AG09319 (cell line): ENCODE data around the gene LRRTM4.

Experiments
- DNase-seq: peaks from one replicate; pipeline ENCODE4 v3.0.0-alpha.2; 2010; ENCODE audit warnings: low read depth; ENCODE audit errors: extremely low read depth
- TF ChIP-seq, protein P1 (sequence below): IDR thresholded peaks from 2 replicates; pipeline ENCODE4 v1.5.1; 2011; ENCODE audit warnings: low read depth, mild to moderate bottlenecking, inconsistent platforms, low read length, moderate library complexity

The LRRTM4 gene

DNA sequence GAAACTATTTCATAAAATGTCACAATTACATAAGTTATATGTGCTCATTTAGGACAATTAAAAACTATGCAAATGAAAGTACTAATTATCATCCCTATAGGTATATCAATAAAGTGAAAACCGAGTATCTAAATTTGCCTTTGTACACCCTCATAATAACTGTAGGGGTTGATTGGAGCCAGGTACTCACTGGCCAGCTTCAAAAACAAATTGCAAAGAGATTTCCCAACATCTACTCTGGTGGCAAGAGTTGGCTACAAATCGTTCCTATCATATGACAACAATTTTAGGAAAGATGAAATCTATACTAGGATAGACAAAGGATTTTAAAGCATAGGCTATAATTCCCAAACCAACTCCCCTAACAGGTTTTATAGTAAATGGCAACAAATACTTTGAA lies 556.4 kb downstream of the LRRTM4 start:
- DNase-seq: no peak
- TF ChIP-seq, protein P1, sequence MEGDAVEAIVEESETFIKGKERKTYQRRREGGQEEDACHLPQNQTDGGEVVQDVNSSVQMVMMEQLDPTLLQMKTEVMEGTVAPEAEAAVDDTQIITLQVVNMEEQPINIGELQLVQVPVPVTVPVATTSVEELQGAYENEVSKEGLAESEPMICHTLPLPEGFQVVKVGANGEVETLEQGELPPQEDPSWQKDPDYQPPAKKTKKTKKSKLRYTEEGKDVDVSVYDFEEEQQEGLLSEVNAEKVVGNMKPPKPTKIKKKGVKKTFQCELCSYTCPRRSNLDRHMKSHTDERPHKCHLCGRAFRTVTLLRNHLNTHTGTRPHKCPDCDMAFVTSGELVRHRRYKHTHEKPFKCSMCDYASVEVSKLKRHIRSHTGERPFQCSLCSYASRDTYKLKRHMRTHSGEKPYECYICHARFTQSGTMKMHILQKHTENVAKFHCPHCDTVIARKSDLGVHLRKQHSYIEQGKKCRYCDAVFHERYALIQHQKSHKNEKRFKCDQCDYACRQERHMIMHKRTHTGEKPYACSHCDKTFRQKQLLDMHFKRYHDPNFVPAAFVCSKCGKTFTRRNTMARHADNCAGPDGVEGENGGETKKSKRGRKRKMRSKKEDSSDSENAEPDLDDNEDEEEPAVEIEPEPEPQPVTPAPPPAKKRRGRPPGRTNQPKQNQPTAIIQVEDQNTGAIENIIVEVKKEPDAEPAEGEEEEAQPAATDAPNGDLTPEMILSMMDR: no peak

DNA sequence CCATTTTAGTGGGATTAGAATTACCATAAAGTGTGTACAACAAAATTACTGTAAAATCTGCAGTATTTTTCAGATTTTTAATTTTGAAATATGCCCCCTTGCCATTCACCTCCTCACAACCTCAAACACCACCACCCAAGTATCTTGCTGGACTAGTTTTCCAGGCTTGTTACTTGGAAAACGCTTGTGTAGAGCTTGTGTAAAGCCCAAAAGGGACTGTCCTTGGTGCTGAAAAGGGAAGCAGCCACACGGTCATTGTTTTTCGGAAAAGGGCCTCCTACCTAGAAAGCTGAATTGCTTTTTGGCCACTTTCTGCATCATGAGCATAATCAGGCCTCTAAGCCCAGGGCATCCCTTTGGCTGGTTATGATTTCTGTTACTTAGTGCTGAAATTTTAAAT lies 563.4 kb downstream of the LRRTM4 start:
- TF ChIP-seq, protein P1: no peak
- no peak for DNase-seq

DNA sequence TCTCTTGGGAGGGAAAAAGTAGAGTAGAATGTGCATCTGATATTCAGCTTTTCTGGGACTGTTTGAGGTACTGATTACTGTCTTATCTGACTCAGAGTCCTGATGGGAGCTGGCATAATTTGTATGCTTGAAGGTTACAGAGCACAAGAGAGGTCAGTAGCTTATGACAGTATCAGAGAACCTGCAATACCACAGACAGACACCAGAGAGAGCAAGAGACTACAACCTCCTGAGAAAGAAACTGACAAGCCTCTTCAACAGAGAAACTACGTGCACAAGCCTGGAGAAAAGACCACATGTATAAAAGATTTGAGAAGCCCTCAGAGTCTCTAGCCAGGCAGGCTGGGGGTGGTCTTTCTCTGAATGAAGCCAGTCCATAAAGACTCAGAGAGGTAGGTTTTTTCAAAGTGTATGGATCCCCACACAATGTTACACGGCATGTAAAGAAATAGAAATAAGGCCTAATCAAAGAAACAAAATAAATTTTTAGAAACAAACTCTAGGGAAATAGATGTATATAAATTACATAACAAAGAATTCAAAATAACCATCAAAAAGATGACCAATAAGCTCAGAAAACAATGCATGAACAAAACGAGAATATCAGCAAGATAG lies 568.3 kb downstream of the LRRTM4 start:
- TF ChIP-seq, protein P1: no peak
- DNase-seq: no peak

DNA sequence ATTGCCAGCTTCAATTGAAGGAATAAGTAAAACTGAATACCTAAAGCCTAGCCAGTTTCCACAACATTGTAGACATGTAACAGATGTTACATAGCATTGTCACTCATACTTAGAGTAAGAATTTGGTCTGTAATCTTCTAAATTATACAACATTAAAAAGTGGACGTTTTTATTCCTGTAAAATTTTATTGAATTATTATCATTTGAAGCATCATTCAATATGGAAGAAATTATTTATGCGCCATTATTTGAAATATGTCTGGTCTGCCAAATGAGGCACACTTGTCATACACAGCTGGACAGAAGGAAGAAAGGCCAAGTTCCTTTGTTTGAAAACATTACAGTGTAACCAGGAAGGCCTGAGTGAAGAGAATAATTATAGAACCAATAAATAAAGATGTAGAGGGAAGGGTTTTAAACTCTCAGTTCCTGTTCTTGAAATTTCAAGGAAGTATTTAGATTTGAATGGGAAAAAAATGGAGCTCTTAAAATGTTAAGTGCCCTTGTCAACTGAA lies 575.5 kb downstream of the LRRTM4 start:
- no peak for DNase-seq
- TF ChIP-seq, protein P1: no peak

DNA sequence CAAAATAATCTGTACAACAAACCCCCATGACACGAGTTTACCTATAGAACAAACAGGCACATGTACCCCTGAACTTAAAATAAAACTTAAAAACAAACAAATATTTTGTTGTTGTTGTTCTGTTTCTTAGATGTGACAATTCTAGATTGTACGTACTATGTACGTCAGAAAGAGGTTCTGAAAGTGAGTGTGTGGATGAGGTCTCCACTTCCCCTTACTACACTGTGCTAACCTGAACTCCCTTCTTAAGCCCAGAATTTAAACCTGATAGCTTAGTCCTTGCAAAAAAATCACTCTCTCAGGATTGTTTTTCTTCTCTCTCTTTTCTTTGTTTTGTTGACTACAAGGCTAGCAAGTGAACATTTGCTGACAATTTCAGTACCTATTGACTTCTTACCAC lies 581.6 kb downstream of the LRRTM4 start:
- TF ChIP-seq, protein P1: no peak
- DNase-seq: no peak

DNA sequence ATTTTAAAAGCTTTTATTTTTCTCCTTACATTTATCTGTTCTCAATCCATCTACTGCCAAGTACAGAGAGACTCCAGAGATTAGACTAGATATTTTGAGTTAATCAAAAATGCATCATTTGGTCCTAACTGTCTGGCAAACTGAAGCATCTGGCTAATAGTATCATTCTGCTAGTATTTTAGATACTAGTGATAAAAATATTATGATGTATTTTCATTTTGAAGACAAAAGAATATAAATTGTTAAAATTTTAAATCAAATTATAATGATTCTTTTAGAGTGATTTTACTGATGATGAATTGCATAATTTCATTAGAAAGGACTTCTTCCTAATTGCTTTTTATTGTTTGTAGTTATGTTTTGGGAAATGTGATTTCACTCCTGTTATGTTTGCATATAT lies 584.0 kb downstream of the LRRTM4 start:
- TF ChIP-seq, protein P1: no peak

DNA sequence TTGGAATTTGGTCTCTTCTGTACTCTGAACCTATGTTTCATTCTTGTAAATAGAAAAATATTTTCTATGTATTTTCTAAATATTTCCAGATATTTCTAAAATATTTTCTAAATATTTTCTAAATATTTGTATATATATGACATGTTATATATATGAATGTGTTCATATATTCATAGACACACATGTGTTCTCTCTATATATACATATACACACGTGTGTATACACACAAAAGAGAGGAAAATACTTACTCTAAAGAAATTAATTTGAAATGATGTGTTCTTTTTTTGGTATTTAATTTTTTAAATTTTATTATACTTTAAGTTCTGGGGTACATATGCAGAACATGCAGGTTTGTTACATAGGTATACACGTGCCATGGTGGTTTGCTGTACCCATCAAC lies 589.6 kb downstream of the LRRTM4 start:
- DNase-seq: no peak
- TF ChIP-seq, protein P1: no peak

More for the DNA sequence above, 584.0 kb downstream of the LRRTM4 start:
- no peak for DNase-seq
